Stomach (tissue), 9 donors: Measurements from ENCODE around the gene RGS10. TPM values are rescaled to one million over a fixed set of nuclear protein-coding genes. Genes with fewer than 3 reads are reported as not detected.

ENCODE experiments used
- DNase-seq, 2 donors: peaks; one replicate each; pipeline versions ENCODE4 v3.0.0 to v3.0.0-alpha.2; 2013 to 2019
- H3K27ac ChIP-seq, 5 donors: fragments of 200-600 bp in 4 of 5; sonication (generic) in 4 of 5; one replicate each; pipeline ENCODE4 v1.5.1; 2013 to 2019; ENCODE audit warnings: mild to moderate bottlenecking in 1 of 5, moderate library complexity in 1 of 5
- H3K27me3 ChIP-seq, 3 donors: fragments of 200-600 bp; sonication (generic); one replicate each; pipeline ENCODE4 v1.5.1; 2017 to 2019; ENCODE audit warnings: mixed run types in 1 of 3
- H3K36me3 ChIP-seq, 4 donors: fragments of 200-600 bp; sonication (generic); 1 replicate in 3 of 4; 2 replicates in 1 of 4; pipeline ENCODE4 v1.5.1; 2016 to 2019
- H3K4me1 ChIP-seq, 4 donors: fragments of 200-600 bp; sonication (generic); one replicate each; pipeline ENCODE4 v1.5.1; 2016 to 2019
- H3K4me3 ChIP-seq, 4 donors: fragments of 200-600 bp; sonication (generic) in 3 of 4; one replicate each; pipeline ENCODE4 v1.5.1; 2016 to 2019; ENCODE audit warnings: mild to moderate bottlenecking in 1 of 4
- H3K9me3 ChIP-seq, 4 donors: fragments of 200-600 bp; sonication (generic); one replicate each; pipeline ENCODE4 v1.5.1; 2016 to 2019
- EP300 ChIP-seq: sonication (generic); formaldehyde crosslinking; IDR thresholded peaks from one replicate; pipeline ENCODE4 v1.6.1; 2017; ENCODE audit warnings: antibody characterized with exemption
- POLR2A ChIP-seq, 4 donors: fragments of 450-650 bp; IDR thresholded peaks; one replicate each; pipeline ENCODE4 v1.6.1; 2016; ENCODE audit warnings: antibody characterized with exemption in 4 of 4, control low read depth in 2 of 4, mild to moderate bottlenecking in 1 of 4, moderate library complexity in 1 of 4
- POLR2AphosphoS5 ChIP-seq, 3 donors: sonication (generic); formaldehyde crosslinking; IDR thresholded peaks; one replicate each; pipeline ENCODE4 v1.6.1; 2016; ENCODE audit warnings: antibody characterized with exemption in 3 of 3
- WGBS, 5 donors: extraction: QIAGEN DNeasy Blood & Tissue Kit in 3 of 5; methylation state at CpG; one replicate each; pipeline versions ENCODE4 v1.1.5 to v1.1.7; 2013 to 2018; 5-methylcytosine and 5-hydroxymethylcytosine counted together
- intact Hi-C: fragments of 100-400 bp; cut with DNase I; formaldehyde crosslinking; loops from one replicate; pipeline ENCODE4 v1.15.1; 2023; ENCODE audit warnings: low total_unique reads
- polyA plus RNA-seq, 3 donors: library from polyadenylated mRNA; stranded (reverse); fragments of 200-250 nt; gene quantifications; one replicate each; pipeline ENCODE4 v1.2.3, GENCODE V29; 2013
- total RNA-seq, 5 donors: library from RNA; depleted of rRNA; stranded (reverse); fragments of >200 nt; gene quantifications; one replicate each; pipeline versions ENCODE4 v1.1.0 to v1.2.3, GENCODE V29; 2014 to 2016
- TF ChIP-seq, protein P1 (sequence below), 7 experiments: fragments of 450-650 bp in 4 of 7; fragments of 200-600 bp in 3 of 7; sonication (generic) in 3 of 7; IDR thresholded peaks; one replicate each; pipeline ENCODE4 v1.5.1; 2016 to 2019; ENCODE audit warnings: antibody characterized with exemption in 7 of 7, control low read depth in 2 of 7, mild to moderate bottlenecking in 1 of 7
- donor health status: healthy with polysubstance abuse.
- donor health status: Bipolar disorder and iron deficiency.
- donor health status: healthy.

Gene RGS10
- total and polyA plus RNA-seq, 8 donors = 12.3 to 177 (median 47.7) TPM; not detected in 1

DNA sequence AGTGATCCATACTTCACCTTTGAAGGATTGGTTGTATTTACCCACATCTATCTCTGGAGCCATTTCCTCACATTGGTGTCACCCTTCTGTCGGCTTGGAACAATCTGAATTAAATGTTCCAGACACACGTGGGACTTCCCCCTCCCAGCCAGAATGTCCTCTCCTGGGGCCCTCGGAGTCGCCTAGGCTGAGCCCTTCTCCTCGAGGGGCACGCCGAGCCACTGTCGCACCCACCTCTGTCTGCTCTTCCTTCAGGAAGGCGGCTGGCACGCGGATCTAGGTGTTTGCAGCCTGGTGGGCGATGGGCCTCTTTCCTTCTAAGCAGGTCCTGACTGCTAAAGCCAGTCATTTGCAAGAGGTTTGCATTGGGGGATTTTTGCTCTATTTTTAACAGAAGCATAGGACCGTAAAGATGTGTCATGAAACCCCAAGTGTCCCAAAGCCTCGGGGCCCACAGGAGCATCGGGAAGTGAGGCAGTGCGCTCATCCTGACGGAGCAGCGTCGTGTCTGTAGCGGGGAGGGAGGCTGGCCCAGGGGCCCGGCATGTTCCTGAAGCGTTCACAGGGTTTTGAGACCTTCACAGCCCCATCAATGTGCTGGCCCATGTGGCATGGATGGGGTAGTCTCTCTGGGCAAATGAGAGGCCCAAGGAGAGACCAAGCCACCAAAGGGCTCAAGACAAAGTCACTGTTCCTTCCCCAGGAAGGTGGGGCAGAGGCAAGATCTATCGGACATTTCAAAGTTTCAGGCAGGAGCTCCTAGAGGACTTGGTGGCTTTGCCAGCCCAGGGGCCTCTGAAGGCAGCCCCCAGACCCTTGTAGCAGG is 86.7 kb downstream of the RGS10 start:
- H3K27ac ChIP-seq = no peak overlapping the region
- no peaks in the 10 kb centered on the region for H3K27me3 ChIP-seq
- intact Hi-C loops = no loop called here
- no peaks in the 10 kb centered on the region for H3K9me3 ChIP-seq
- DNase-seq = no peak
- TF ChIP-seq, protein P1, sequence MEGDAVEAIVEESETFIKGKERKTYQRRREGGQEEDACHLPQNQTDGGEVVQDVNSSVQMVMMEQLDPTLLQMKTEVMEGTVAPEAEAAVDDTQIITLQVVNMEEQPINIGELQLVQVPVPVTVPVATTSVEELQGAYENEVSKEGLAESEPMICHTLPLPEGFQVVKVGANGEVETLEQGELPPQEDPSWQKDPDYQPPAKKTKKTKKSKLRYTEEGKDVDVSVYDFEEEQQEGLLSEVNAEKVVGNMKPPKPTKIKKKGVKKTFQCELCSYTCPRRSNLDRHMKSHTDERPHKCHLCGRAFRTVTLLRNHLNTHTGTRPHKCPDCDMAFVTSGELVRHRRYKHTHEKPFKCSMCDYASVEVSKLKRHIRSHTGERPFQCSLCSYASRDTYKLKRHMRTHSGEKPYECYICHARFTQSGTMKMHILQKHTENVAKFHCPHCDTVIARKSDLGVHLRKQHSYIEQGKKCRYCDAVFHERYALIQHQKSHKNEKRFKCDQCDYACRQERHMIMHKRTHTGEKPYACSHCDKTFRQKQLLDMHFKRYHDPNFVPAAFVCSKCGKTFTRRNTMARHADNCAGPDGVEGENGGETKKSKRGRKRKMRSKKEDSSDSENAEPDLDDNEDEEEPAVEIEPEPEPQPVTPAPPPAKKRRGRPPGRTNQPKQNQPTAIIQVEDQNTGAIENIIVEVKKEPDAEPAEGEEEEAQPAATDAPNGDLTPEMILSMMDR (IDR thresholded peaks at IDR 0.05) = no peak
- no peak for TF ChIP-seq POLR2AphosphoS5 (IDR thresholded peaks at IDR 0.05)
- TF ChIP-seq EP300 = no peak
- TF ChIP-seq POLR2A (IDR thresholded peaks at IDR 0.05) = no peak
- peaks cover 0 to 3% (median 2%) of the 10 kb centered on the region in 4 donors for H3K4me1 ChIP-seq
- peaks cover 26 to 83% (median 77%) of the 10 kb centered on the region in 4 donors for H3K36me3 ChIP-seq
- 89 to 93% (median 91%) methylated on average over 23 of the region's 23 CpGs for WGBS, 5 donors
- no peak overlapping the region for H3K4me3 ChIP-seq

DNA sequence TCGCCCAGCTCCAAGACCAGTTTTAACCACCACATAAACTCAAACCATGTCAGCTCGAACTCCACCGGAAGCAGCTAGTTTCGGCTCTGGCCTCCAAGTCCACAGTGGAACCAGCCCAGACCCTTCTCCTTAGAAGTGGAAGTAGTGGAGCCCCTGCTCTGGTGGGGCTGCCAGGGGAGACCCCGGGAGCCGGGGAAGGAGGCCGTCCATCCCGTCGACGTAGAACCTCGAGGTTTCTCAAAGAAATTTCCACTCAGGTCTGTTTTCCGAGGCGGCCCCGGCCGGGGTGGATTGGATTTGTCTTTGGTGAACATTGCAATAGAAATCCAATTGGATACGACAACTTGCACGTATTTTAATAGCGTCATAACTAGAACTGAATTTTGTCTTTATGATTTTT is 87.5 kb downstream of the RGS10 start:
- TF ChIP-seq POLR2AphosphoS5 (IDR thresholded peaks at IDR 0.05) (no peak), POLR2A (IDR thresholded peaks at IDR 0.05) (no peak), EP300 (no peak)
- TF ChIP-seq, protein P1 (IDR thresholded peaks at IDR 0.05) = no peak
- no peaks in the 10 kb centered on the region for H3K4me1 ChIP-seq
- H3K9me3 ChIP-seq = no peaks in the 10 kb centered on the region
- intact Hi-C loops = no loop called here
- no peaks in the 10 kb centered on the region for H3K27me3 ChIP-seq
- H3K36me3 ChIP-seq = peaks cover 26 to 90% (median 81%) of the 10 kb centered on the region in 4 donors
- 94 to 95% (median 94%) methylated on average over 18 of the region's 18 CpGs for WGBS, 5 donors
- no peak for DNase-seq
- H3K4me3 ChIP-seq = no peak overlapping the region
- no peak overlapping the region for H3K27ac ChIP-seq

- Histone ChIP-seq H3K4me1 (no peaks in the 10 kb centered on the region), H3K27ac (no peak overlapping the region), H3K4me3 (no peak overlapping the region), H3K9me3 (no peaks in the 10 kb centered on the region), H3K36me3 (peaks cover 26 to 92% (median 86%) of the 10 kb centered on the region in 4 donors), H3K27me3 (no peaks in the 10 kb centered on the region)
- intact Hi-C loops = no loop called here
- no peak for DNase-seq
- WGBS, 5 donors = 78 to 91% (median 85%) methylated on average over 4 to 13 of the region's 13 CpGs
- TF ChIP-seq EP300 (no peak), POLR2AphosphoS5 (IDR thresholded peaks at IDR 0.05) (no peak), POLR2A (IDR thresholded peaks at IDR 0.05) (no peak)
- TF ChIP-seq, protein P1 (IDR thresholded peaks at IDR 0.05) = no peak
These were observed 88.2 kb downstream of the RGS10 start for GRCh38 chr10:119454316-119454715.

- Histone ChIP-seq H3K4me1 (no peaks in the 10 kb centered on the region), H3K27ac (no peak overlapping the region), H3K4me3 (no peak overlapping the region), H3K27me3 (no peaks in the 10 kb centered on the region), H3K36me3 (peaks cover 26 to 92% (median 89%) of the 10 kb centered on the region in 4 donors), H3K9me3 (no peaks in the 10 kb centered on the region)
- WGBS, 5 donors = 87 to 91% (median 89%) methylated on average over 8 to 11 of the region's 11 CpGs
- intact Hi-C loops = no loop called here
- TF ChIP-seq POLR2AphosphoS5 (IDR thresholded peaks at IDR 0.05) (no peak), POLR2A (IDR thresholded peaks at IDR 0.05) (no peak), EP300 (no peak)
- TF ChIP-seq, protein P1 (IDR thresholded peaks at IDR 0.05) = no peak
- no peak for DNase-seq
These were observed 89.2 kb downstream of the RGS10 start for GRCh38 chr10:119453313-119453712.
